NCI-H748 treated with DMSO at 0.1 percent for 48 hours (cell line): Measurements from ENCODE around the gene TRAFD1.

ENCODE experiments used
- DNase-seq: peaks from one replicate; lab custom pipeline; 2025; lab: John Stamatoyannopoulos, UW

TRAFD1 gene

GRCh38 chr12:112160611-112161010, 35.3 kb downstream of the TRAFD1 start:
- DNase-seq = no peak

DNA sequence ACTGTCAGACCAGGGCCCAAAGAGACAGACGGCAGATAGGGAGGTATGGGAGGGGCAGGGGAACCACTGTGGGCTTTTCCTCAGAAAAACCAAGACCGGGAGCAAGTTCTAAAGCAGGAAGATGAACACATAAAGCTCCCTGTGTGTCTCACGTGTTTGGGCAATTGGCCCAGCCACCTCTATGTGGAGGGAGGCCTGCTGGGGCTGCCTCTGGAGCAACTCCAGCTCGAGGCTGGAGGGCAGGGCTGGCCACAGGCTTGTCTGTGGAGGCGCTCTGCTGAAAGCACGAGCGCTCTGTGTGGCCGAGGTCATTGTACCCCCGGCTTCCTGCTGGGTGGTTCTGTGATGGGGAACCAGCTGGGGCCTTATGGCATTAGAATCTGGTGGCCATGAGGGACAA, 36.4 kb downstream of the TRAFD1 start:
- no peak for DNase-seq

DNA sequence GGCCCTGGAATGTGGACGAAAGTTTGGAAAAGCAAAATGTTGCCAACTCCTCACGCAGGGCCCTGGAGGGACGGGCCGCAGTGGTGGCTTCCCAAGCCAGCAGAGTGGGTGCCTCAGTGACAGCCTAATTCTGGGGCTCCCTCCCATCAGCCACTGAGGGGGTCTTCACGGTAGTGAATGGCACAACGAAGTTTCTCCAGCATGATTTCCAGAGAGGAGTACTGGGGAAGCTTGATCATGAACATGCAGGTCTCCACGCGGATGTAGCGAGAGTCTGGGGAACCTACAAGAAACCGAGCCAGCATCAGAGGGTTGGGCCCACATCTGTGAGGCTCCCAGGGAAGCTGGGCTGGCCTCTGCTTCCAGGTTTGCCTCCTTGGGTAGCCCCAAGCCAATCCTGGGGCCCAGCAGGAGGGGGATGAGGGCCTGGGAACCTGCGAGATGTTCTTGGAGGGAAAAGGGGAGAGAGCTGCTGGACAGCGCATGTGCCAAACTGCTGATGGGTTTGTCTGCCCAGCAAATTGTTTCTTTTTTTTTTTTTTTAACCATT, 37.0 kb downstream of the TRAFD1 start:
- no peak for DNase-seq

DNA sequence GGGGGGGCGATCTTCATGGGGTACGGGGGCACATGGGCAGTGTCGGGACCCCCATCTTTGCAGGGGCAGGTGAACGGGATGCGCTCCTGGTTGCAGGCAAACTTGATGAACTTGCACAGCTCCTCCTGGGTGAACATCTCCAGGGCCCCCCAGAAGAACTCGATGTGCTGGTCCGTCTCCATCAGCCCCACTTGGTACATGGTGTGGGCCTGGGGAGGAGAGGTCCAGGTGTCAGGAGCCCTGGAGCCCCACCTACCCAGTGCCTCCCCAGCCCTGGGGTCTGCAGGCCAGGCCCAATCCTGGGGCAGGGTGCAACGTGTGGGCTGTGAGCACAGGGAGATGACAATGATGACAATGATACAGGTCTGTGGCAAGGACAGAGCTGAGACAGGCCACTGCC, 37.7 kb downstream of the TRAFD1 start:
- no peak for DNase-seq

GRCh38 chr12:112163471-112163991, 38.2 kb downstream of the TRAFD1 start:
- no peak for DNase-seq

DNA sequence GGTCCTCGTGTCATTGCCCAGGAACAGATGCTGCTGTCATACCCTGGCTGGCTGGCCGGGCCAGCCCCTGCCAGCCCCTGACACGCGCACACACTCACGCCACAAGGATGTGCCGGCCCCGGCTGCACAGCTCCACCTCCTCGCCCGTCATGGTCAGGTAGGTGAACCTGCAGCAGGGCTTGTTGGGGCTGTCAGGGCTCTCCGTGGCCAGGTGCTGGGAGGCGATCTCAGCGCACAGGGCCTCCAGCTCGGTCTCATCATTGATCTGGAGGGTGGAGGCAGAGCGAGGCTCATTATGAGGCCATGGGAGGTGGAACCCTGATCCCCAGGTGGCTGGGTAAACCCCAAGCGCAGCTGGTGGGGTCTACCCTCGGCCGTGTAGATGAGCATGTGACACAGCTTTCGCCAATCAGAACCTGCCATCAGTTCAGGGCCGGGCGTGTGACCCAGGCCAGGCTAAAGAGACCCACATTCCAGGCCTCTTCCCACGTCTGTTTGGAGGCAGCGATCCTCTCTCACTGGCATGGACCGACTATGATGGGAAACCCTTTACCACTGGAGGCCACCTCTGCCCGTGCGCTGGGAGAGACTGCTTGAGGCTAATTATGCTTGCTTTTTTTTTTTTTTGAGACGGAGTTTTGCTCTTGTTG, 38.8 kb downstream of the TRAFD1 start:
- no peak for DNase-seq

- DNase-seq = no peak
Observed at GRCh38 chr12:112165624-112166023, 40.3 kb downstream of the TRAFD1 start.

DNA sequence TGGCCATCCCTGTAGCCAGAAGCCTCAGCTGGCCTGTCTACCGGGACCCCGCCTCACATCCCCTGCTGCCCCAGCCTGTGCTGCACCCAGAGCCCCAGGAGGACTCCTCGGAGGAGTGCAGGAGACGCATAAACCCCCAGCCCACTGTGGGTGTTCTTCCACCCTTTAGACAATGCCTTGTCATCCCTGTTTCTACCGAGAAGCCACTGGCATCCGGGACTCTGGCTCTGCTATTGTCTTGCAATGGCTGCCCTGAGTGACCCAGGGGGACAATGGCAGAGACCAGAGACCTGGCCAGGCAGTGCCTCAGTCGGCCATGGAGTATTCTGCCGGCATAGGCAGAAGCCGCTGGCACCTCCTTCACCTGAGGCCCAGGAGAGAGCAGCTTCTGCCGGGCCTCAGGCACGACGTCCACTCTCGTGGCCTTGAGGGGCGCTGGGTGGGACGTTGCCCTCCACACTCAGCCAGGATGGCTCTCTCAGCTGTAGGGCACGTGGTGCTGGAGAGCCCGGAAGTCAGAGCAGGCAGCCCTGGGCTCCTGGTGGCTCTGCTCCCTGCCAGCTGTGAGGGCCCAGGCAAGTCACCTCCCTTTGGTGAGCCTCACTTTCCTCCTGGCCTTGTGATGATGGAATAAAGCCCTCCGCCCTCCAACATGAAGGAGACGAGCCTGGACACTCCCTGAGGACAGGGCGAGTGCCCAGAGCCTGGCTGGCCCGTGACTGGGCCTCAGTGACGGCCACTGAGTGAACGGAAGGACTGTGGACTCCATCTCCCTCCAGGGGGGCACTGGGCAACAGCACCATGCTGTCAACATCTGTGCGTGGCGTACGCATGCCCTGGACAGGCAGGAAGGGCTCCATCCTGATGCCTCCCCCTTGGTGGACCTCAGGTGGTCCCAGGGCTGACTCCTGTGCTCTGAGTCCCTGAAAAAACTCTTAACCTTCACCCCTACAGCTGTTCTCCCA, 41.0 kb downstream of the TRAFD1 start:
- no peak for DNase-seq

GRCh38 chr12:112167031-112167461, 41.7 kb downstream of the TRAFD1 start:
- no peak for DNase-seq

- DNase-seq = no peak
Observed at GRCh38 chr12:112167718-112168525, 42.6 kb downstream of the TRAFD1 start.

GRCh38 chr12:112168561-112168971, 43.2 kb downstream of the TRAFD1 start:
- no peak for DNase-seq

DNA sequence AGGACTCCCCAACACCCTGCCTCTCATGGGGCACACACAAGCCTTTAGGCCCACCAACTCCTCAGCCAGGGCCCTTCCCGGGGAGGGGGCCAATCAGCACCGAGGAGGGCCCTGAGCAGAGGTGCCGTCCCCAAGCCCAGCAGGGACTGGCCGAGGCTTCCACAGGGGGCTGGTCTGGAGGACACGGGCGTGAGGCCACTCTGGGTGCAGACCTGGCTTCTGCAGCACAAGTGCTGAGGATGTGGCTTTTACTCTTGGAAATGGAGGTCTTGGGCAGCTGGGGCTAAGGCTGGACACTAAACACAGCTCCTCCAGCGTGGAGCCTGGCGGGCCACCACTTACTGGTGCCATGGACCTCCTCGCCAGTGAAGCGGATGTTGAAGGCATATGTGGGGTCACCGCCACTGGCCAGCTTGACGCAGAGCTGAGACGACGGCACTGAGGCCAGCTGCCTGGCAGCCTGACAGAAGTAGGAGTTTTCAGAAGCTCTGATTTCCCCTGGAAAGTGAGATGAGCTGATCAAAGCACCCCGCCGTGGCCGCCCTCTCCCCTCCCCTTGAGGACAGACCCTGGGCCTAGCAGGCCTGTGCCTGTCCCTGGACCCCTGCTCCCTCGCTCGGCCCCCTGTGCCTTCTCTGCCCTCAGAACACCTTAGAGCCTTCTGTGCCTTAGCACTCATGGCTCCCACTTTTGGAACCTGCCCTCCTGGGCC, 44.0 kb downstream of the TRAFD1 start:
- no peak for DNase-seq

DNA sequence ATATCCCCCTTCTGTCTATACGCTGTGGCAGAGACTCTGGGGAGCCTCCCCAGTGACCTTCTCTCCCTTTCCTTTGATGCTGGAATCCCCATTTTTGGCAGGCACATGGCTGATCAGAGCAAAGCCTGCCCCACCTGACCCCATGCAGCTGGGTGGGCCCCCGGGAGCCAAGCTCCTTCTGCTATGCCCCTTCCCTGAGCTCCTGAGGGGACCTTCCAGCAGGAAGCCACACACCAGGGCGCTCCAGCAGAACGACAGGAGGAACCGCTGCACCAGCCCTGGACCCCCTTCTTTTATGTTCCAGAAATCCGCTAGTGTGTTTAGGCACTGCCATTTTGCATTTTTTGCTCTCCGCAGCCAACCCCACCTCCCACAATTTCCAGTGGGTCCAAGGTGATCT, 44.6 kb downstream of the TRAFD1 start:
- DNase-seq = no peak

GRCh38 chr12:112170376-112170775, 45.0 kb downstream of the TRAFD1 start:
- DNase-seq = no peak

DNA sequence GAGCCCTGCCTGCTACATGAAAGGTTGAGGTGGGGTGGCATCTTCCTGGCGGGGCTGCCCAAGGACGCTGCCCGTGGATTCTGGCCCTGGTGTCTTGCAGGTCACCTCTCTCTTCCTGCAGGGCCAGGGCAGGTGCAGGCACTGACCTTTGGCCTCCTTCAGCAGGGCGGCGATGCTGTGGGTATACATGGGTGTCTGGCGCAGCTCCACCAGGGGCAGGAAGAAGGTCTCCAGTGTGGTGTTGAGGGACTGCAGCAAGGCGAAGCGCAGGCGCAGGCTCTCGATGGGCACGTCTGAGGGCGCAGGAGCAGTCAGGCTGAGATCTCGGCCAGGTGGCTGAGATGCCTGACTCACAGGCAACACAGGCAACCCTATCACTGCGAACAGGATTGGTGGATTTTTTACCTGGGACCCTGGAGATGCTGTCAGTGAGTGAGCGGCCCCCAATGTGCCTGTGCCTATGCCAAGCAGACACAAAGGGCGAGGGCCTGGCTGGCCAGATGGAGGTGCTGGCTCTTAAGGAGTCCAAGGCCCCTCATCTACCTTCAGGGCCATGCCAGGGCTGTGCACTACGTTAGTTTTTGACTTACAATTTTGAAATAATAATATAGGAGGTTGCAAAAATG, 45.7 kb downstream of the TRAFD1 start:
- DNase-seq = no peak

DNA sequence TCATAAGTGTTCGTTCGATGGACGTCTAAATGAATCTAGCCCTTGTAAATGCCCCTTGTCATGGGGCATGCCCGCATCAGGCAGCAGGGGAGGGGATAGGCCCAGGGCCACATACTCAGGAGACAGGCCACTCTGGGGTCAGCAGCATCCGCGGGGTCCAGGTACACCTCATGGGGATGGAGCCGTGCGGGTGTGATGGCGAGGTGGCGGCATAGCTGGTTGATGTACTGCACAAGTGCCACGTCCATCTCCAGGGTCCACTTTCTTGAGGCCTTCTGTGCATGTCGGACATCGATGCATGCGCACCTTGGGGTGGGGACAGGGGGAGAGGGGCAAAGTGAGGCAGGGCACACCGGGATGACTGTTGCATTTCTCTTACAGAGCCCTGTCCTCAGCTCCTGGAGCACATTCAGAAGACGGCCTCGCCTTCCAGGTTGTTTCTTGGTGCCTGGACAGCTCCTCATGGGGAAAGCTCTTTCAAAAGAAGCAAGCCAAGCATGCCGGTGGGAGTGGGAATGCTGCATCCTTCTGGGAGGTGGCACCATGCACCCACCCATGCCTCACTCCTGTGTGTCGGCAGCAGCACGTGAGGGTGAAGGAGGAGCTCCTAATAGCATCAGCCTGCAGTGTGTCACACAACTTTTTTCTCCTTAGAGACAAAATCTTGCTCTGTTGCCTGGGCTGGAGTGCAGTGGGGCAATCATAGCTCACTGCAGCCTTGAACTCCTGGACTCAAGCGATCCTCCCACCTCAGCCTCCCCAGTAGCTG, 47.4 kb downstream of the TRAFD1 start:
- DNase-seq = no peak

DNA sequence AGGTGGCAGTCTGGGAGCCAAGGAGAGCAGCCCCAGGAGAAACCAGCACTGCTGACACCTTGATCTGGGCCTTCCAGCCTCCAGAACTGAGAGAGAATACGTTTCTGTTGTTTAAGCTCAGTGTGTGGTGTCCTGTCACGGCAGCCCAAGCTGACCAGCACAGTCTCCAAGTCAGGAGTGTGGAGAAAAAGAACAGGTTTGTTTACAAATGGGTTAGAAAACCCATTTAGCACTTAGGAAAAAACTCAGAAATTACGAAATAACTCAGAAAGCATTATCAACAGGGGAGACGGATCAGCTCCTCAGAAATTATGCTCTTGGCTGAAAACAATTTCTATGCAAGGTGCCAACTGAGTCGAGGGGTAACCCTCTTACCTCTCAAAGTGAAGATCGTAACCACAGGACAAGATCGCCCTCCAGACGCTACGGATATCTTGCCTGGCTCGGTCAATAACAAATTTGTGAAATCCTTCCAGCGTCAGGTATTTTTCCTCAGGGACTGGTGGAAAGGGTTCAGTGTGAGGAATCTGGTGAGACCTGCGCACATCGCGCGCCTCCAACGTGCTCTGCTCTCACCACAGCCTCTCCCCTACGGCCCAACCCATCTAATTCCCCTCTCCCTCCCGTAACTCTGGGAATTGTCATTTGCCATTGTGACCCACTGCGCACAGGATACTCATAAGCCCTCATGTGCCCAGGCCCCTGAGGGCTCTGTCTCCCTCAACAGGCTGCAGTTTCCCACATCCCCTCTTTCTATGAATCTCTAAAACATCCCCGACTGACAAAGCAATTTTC, 50.2 kb downstream of the TRAFD1 start:
- no peak for DNase-seq

- no peak for DNase-seq
Observed at GRCh38 chr12:112176321-112177010, 51.1 kb downstream of the TRAFD1 start.

DNA sequence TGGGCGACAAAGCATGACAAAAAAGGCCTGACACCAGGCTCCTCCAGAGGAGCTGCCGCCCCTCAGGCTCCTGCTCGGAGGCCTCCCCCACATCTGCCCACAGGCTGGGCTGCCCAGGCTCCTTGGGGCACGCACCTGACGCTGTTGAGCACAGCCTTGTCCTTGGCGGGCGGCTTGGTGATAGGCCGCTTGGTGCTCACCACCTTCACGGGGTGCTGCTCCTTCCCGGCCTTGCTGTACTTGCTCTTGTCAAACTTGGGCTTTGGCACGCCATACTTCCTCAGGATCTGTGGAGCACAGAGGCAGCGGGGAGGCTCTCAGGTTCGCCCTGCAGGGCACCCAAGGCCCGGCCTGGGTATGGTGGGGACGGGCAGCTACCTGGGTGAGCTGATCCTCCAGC, 53.4 kb downstream of the TRAFD1 start:
- no peak for DNase-seq
